ENCODE results near the gene PJA2. TPM values are rescaled to one million over a fixed set of nuclear protein-coding genes. Genes with fewer than 3 reads are reported as not detected.
"Not testable (repeated sequence)": the region's sequence is repeated elsewhere in the genome, so short reads cannot be mapped to it uniquely, and the experiment has no call there.

The PJA2 gene
- total RNA-seq, 1 donor: 101 TPM

GRCh38 chr5:109421956-109422355, 12.2 kb upstream of the PJA2 start:
- TF ChIP-seq CTCF (IDR thresholded peaks at IDR 0.05; ENCODE audit: extremely low read depth, low read depth, low read length): no peak
- Histone ChIP-seq H3K9me3 (ENCODE audit: low read depth, low read length) (no peaks in the 10 kb centered on the region), H3K4me3 (ENCODE audit: insufficient read depth, low read length) (no peak overlapping the region), H2AFZ (ENCODE audit: low read length) (peak overlapping the region; percentile 53), H3K4me2 (ENCODE audit: insufficient read depth, low read length) (no peak overlapping the region), H3K27ac (ENCODE audit: low read depth, low read length) (no peak overlapping the region), H3K4me1 (ENCODE audit: insufficient read depth, low read length) (peaks cover 10% of the 10 kb centered on the region), H3K27me3 (ENCODE audit: insufficient read depth, low read length) (no peaks in the 10 kb centered on the region), H4K20me1 (ENCODE audit: insufficient read depth, low read length) (no peaks in the 10 kb centered on the region), H3K36me3 (ENCODE audit: insufficient read depth, low read length) (no peaks in the 10 kb centered on the region), H3K79me2 (ENCODE audit: insufficient read depth, low read length) (no peaks in the 10 kb centered on the region)
- no peak for DNase-seq (ENCODE audit: insufficient read length, low spot score, missing footprints)

- no peaks in the 10 kb centered on the region for H3K36me3 ChIP-seq (ENCODE audit: insufficient read depth, low read length)
- no peak overlapping the region for H3K4me2 ChIP-seq (ENCODE audit: insufficient read depth, low read length)
- no peaks in the 10 kb centered on the region for H3K27me3 ChIP-seq (ENCODE audit: insufficient read depth, low read length)
- no peak overlapping the region for H3K4me3 ChIP-seq (ENCODE audit: insufficient read depth, low read length)
- no peak overlapping the region for H3K27ac ChIP-seq (ENCODE audit: low read depth, low read length)
- no peaks in the 10 kb centered on the region for H4K20me1 ChIP-seq (ENCODE audit: insufficient read depth, low read length)
- peaks cover 3% of the 10 kb centered on the region for H3K9me3 ChIP-seq (ENCODE audit: low read depth, low read length)
- H3K79me2 ChIP-seq (ENCODE audit: insufficient read depth, low read length): no peaks in the 10 kb centered on the region
- H3K4me1 ChIP-seq (ENCODE audit: insufficient read depth, low read length): no peaks in the 10 kb centered on the region
- H2AFZ ChIP-seq (ENCODE audit: low read length): peak overlapping the region; percentile 1
- no peak for TF ChIP-seq CTCF (IDR thresholded peaks at IDR 0.05; ENCODE audit: extremely low read depth, low read depth, low read length)
- DNase-seq (ENCODE audit: insufficient read length, low spot score, missing footprints): no peak
Observed at GRCh38 chr5:109418712-109419352, 9.1 kb upstream of the PJA2 start.

- H3K4me2 ChIP-seq (ENCODE audit: insufficient read depth, low read length): no peak overlapping the region
- DNase-seq (ENCODE audit: insufficient read length, low spot score, missing footprints): no peak
- no peak overlapping the region for H2AFZ ChIP-seq (ENCODE audit: low read length)
- no peaks in the 10 kb centered on the region for H4K20me1 ChIP-seq (ENCODE audit: insufficient read depth, low read length)
- no peak overlapping the region for H3K4me3 ChIP-seq (ENCODE audit: insufficient read depth, low read length)
- H3K79me2 ChIP-seq (ENCODE audit: insufficient read depth, low read length): no peaks in the 10 kb centered on the region
- H3K27me3 ChIP-seq (ENCODE audit: insufficient read depth, low read length): no peaks in the 10 kb centered on the region
- H3K4me1 ChIP-seq (ENCODE audit: insufficient read depth, low read length): peaks cover 12% of the 10 kb centered on the region
- no peak for TF ChIP-seq CTCF (IDR thresholded peaks at IDR 0.05; ENCODE audit: extremely low read depth, low read depth, low read length)
- no peak overlapping the region for H3K27ac ChIP-seq (ENCODE audit: low read depth, low read length)
- H3K9me3 ChIP-seq (ENCODE audit: low read depth, low read length): peaks cover 3% of the 10 kb centered on the region
- no peaks in the 10 kb centered on the region for H3K36me3 ChIP-seq (ENCODE audit: insufficient read depth, low read length)
Observed at GRCh38 chr5:109416882-109417281, 7.1 kb upstream of the PJA2 start.

- H3K27ac ChIP-seq (ENCODE audit: low read depth, low read length): peak overlapping the region; percentile 11
- H3K4me3 ChIP-seq (ENCODE audit: insufficient read depth, low read length); DNase-seq (ENCODE audit: insufficient read length, low spot score, missing footprints): not testable (repeated sequence)
Observed at GRCh38 chr5:109413921-109414461, 4.2 kb upstream of the PJA2 start.

More at GRCh38 chr5:109413921-109414461, 4.2 kb upstream of the PJA2 start:
- H3K36me3 ChIP-seq (ENCODE audit: insufficient read depth, low read length); H3K9me3 ChIP-seq (ENCODE audit: low read depth, low read length); H2AFZ ChIP-seq (ENCODE audit: low read length); H3K4me2 ChIP-seq (ENCODE audit: insufficient read depth, low read length); H3K79me2 ChIP-seq (ENCODE audit: insufficient read depth, low read length); H3K27me3 ChIP-seq (ENCODE audit: insufficient read depth, low read length); H4K20me1 ChIP-seq (ENCODE audit: insufficient read depth, low read length): not testable (repeated sequence)
- H3K4me1 ChIP-seq (ENCODE audit: insufficient read depth, low read length): peaks cover 21% of the 10 kb centered on the region
